OCI-LY1 (cell line): Measurements from ENCODE around the gene FSD1L.

Experiments
- EZH2 ChIP-seq: fragments of 200-600 bp; sonication (generic), shearing (Covaris generic); IDR thresholded peaks from 2 replicates; pipeline ENCODE4 v1.8.0; 2017; ENCODE audit warnings: borderline replicate concordance, mixed run types, mild to moderate bottlenecking, antibody characterized with exemption, low read length, moderate library complexity, mixed read lengths
- TF ChIP-seq, protein P1 (sequence below): fragments of 200-600 bp; sonication (generic), shearing (Covaris generic); IDR thresholded peaks from 2 replicates; pipeline ENCODE4 v1.5.1; 2017; ENCODE audit warnings: mild to moderate bottlenecking, antibody characterized with exemption, low read length, moderate library complexity, mixed read lengths

DNA sequence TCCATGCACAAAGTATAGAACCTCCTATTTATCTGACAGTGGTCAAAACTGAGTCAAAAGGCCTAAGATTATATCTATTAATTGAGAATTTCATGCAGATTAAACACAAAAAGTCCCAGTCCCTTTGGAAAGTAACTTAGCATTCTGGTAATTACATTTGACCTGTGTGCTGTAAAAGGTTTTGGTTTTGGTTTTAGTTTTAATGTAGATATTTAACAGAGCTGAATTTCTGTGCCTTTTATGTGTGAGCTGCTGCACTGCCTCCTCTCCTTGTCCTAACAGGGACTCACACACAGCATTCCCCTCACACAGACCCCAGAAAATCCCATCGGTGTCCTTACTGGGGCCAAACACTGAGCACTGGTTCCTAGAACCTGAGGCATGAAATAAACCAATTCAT lies 31.0 kb upstream of the FSD1L start:
- TF ChIP-seq, protein P1, sequence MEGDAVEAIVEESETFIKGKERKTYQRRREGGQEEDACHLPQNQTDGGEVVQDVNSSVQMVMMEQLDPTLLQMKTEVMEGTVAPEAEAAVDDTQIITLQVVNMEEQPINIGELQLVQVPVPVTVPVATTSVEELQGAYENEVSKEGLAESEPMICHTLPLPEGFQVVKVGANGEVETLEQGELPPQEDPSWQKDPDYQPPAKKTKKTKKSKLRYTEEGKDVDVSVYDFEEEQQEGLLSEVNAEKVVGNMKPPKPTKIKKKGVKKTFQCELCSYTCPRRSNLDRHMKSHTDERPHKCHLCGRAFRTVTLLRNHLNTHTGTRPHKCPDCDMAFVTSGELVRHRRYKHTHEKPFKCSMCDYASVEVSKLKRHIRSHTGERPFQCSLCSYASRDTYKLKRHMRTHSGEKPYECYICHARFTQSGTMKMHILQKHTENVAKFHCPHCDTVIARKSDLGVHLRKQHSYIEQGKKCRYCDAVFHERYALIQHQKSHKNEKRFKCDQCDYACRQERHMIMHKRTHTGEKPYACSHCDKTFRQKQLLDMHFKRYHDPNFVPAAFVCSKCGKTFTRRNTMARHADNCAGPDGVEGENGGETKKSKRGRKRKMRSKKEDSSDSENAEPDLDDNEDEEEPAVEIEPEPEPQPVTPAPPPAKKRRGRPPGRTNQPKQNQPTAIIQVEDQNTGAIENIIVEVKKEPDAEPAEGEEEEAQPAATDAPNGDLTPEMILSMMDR, result no peak
- TF ChIP-seq EZH2, result no peak
